ENCODE measurements around the gene CCDC192.
"Not testable (repeated sequence)": the region's sequence is repeated elsewhere in the genome, so short reads cannot be mapped to it uniquely, and the experiment has no call there.

CCDC192 gene

DNA sequence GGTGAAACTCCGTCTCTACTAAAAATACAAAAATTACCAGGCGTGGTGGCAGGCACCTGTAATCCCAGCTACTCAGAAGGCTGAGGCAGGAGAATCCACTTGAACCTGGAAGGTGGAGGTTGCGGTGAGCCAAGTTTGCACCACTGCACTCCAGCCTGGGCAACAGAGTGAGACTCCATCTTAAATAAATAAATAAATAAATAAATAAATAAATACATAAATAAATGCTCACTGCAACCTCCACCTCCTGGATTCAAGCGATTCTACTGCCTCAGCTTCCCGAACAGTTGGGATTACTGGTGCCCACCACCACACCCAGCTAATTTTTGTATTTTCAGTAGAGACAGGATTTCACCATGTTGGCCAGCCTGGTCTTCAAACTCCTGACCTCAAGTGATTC, 144.4 kb downstream of the CCDC192 start:
- DNase-seq (ENCODE audit: low read depth) = not testable (repeated sequence)

DNA sequence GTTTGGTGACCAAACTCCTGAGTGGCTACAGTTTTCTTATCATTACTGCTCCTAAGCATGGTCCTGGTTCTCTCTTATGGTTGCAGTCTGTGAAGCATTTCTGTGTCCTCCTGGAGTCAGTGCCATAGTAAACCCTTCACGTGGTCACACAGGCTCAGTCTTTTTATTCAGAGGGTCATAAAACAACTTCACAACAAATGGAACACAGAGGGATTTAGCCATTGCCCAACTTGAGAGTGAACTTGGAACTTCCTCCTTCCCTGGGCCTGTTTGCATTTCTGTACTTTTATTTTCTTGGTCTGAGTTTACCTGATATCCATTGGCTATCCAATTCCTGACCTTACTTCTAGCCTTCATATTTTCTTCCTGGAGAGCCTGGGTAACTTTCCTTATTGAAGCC, 144.9 kb downstream of the CCDC192 start:
- DNase-seq (ENCODE audit: low read depth) = no peak

DNA sequence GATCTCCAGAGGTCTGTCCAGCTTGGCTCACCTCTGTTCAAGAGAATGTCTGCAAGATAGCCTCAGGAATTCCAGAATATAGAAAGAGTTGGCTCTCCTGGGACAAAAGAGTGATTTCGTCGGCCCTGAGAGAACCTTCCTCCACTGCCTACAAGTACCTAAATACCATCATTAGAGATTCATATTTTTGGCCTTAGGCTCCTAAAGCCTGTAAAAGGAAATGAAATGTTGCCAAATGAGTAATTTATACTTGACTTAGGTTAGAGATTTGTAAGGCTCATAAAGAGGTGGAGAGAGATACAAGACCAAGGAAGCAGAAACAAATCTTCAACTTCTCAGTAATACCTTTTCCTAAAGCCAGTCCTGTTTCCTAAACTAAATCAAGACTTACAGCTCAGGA, 146.2 kb downstream of the CCDC192 start:
- no peak for DNase-seq (ENCODE audit: low read depth)

DNA sequence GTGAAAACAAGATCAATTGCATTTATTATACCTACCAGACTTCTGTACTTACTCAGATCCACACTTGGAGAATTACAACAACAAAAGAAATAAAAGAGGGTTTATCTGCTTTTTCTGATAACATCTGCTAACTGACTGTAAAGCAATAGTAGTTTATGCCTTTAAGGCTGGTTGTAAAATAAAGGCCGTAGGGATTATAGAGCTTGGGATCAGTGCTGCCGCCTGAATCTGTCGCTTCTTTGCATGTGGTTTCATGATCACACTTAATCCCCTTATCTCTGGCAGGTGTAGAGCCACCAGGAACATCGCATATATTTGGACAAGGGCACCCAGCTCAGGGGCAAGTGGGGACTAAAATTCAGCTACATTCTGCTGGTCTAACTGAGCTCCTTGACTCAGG, 146.7 kb downstream of the CCDC192 start:
- DNase-seq (ENCODE audit: low read depth) = no peak

DNA sequence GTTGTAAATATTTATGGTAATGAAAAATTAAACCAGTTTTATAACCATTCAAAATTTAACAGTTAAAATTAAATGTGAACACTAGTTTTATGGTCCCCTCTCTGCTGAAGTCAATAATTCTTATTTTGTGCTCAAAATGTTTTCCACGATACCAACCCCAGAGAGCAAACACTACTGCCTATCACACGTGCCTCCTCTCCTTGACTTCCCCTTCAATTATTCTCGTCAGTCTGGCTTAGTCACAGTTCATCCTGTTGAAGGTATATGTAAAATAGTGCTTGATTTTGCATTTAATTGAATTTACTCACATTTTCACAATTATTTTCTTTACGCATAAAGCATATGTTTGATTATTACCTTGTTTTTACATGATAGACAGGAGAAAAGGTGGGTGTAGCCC, 148.8 kb downstream of the CCDC192 start:
- no peak for DNase-seq (ENCODE audit: low read depth)

DNA sequence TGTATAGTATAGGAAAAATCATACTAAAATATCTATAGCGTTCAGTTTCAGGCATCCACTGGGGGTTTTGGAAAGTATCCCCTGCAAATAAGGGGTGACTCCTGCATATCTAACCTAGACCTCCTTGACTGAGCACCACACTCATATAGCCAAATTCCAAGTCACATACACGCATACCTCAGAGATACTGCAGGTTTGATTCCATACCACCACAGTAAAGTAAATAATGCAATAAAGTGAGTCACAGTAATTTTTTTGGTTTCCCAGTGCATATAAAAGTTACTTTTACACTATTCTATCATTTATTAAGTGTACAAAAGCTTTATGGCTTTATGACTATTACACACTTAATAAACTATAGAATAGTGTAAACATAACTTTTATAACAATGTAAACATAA, 151.3 kb downstream of the CCDC192 start:
- no peak for DNase-seq (ENCODE audit: low read depth)

DNA sequence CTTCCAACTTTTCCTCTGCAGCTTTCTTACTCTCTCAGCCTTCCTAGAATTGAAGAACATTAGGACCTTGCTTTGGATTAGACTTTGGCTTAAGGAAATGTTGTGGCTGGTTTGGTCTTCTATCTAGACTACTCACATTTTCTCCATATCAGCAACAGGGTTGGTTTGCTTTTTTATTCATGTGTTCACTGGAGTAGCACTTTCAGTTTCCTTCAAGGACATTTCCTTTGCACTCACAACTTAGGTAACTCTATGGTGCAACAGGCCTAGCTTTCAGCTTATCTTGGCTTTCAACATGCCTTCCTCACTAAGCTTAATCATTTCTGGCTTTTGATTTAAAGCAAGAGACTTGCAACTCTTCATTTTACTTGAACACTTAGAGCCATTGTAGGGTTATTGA, 153.1 kb downstream of the CCDC192 start:
- DNase-seq (ENCODE audit: low read depth) = no peak

DNA sequence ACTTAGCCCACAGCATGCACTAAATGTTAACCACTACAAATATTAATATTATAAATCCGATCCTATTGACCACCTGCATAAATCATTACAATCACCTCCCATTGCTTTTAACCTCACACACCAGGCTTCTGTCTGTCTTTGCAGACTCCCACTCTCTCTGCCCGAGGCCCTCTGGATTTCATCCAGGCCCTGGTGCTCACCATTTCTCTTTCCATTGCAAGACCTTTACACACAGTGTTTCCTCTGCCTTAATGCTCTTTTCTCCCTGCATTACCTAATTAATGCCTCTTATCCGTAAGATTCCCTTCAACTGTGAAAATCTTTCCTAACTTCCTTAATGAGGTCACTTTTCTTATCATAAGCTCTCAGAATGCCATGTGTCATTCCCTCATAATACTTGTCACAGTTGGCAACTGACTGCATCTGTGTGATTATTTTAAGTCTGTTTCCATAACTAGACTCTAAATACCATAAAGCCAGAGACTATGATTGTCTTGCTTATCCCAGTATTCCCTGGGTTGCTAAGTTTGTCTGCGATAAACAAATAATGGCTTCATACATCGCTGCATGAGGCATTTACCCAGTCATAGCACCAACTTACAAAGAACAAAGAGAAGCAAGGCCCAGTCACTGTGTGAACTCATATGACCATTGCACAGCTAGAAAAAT, 155.1 kb downstream of the CCDC192 start:
- no peak for DNase-seq (ENCODE audit: low read depth)

DNA sequence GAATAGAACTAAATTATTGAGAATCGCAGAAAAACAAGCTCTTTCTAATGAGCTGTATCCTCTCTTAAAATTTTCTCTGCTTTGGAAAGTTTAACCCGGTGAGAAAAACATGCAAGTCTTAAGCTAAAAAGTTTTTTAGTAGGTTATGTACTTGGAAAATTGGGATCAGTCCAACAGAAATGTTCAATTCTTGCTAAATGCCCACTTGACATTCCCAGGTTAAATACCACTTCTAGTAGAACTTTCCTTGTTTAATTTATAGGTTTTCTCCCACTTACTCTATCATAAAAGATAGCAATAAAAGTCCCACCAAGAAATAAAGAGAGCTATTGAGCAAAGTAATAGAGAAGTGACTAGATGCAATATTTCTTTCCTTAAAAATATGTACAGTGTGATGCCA, 157.1 kb downstream of the CCDC192 start:
- no peak for DNase-seq (ENCODE audit: low read depth)

DNA sequence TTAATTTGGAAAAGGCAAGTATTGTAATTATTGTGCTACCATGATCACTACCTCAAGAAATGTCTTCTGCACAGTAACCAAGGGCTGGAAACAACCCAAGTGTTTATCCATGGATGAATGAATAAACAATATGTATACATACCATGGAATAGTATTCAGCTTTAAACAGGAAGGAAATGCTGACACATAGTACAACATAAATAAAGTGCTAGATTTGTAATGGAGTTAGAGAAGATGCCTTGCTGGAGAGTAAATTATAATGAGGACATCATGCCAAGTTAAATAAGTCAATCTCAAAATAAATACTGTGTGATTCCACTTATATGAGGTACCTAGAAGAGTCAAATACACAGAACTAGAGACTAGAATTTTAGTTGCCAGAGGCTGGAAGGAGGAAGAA, 160.0 kb downstream of the CCDC192 start:
- DNase-seq (ENCODE audit: low read depth) = no peak

DNA sequence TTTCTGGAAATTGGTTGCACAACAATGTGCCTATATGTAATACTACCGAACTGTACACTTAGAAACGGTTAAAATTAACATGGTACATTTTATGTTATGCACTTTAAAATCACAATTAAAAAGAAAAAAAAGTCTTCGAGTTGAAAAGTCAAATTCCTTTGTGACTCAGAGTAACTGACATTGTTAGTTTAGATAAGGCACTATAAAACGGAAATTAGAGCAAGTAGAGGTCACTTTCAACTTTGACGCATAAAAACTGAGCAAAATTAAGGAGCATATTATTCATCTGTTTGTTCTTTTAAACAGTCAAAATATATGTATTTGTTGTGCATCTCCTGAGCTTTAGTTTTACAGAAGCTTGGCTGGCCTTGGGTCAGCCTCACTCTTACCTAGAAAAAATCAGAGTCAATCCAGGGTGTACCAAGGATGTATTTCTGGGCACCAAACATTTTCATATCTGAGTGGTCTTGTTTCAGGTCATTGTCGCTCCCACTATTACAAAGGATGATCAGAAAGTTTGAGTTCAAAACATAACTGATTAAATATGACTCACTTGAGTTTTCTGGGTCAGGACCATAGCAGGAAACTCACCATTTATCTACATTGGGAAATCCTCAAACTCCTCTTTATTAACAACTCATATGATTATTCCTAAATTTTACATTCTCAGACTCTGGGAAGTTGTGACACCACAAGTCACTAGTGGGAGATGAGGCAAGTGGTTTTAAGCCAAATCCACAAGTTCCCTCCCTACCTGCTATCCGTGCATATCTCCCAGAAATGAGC, 160.6 kb downstream of the CCDC192 start:
- no peak for DNase-seq (ENCODE audit: low read depth)

DNA sequence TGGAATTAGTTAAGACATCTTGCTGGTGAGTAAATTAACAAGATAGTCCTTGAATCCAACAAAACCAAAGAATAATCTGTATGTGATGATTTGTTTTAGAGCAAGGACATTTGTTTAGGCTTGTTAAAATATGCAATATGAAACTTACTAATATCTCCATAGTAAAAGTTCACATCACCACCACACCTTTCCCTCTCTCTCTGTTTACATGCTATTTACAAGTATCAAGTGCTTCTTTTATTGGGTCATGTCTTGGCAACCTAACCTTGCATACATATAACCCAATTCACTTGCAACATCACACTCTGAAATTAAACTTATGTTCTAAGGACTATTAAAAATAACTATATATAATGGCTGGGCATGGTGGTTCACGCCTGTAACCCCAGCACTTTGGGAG, 161.3 kb downstream of the CCDC192 start:
- DNase-seq (ENCODE audit: low read depth) = no peak

DNA sequence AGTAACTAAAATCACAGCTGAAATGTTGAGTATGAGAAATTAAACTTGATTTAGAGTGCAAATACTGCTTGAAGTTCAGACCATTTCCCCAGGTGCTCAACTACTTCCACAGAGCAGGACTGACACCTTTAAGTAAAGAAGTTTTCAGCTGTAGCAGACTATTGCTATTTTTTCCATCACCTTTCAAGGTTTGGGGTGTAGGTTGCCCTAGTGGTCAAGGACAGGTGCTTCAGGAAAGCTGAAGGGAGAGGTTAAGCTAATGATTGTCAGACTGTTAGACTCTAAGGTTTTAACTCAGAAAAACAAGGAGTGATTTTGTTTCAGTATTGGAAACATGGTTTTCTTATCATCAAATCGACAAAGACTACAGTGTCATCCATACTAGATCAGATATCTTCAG, 162.1 kb downstream of the CCDC192 start:
- DNase-seq (ENCODE audit: low read depth) = no peak

DNA sequence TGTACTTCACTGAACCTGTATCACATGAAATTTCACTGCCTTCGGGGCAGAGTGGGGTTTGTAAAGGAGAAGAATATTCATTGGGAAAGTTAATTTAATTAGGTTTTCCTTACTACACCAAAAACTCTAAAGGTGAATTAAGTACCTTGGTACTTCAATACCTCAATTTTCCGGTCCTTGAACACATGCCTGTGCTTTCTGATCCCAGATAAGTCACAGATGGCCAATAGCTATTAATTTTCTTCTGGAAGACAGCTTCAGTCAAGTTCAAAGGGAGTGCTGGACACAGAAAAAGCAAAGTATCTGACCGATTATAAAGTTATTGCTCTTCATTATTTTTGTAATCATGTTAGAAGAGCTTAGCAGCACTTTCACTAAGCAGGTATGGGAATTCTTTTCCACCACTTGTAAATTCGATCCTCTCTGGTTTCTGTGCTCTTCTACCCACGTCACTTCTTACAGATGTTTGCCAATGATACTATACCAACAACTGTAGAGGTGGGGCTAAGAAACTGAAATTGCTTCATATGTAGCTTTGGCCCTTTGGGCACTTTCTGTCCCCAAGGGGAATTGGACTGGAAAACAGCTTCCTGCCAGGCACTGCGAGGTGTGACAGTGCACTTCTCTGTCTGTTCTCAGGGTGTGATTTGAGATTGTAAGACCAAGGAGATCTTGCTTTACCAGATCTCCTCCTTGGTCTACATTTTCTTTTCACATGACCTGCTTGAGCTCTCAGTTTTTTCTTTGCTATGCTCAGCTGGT, 164.0 kb downstream of the CCDC192 start:
- no peak for DNase-seq (ENCODE audit: low read depth)

DNA sequence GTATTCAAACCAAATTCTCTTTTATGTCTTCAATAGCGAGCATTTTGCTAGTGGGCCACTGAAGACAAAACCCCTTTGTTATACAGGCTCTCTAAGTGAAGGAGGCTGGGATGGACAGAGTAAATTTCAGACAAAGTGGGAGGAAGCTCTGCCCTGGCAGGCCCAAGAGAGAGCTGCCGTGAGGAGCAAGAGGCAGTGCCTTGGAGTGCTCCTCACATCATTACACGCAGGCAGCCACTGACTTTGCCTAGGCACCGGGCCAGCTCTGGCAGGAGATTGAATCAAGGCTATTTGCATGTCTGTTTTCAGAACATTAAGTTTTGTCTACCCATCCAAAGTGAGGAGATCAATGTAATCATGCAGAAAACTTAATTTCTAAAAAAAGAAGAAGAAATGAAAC, 167.7 kb downstream of the CCDC192 start:
- DNase-seq (ENCODE audit: low read depth) = no peak

DNA sequence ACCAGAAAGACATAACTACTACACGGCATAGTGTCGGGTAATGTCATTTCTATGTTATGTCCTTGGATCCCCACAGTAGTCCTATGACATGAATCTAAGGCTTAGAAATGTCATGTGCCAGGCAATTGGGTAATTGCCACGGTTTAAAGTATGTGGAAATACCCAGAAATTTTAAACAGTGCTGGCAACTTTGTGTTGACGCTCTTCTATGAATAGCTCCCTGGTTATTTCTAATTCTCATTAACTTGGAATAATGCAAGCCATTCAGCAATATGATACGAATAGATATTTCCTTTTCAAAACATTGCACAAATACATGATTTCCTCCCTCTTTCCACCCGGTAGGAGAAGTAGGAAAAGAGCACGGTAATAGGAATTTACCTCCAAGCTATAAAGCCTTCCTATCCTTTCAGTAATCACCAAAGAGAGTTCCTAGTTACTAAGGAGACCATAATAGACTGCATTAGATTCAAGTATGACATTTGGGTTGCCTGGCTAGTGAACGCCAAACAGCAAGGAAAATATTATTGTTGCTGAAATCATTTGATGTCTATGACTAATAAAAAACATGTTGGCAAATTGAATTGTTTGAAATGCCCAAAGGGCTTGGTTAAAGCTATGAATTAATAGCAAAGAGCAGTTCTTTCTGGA, 168.4 kb downstream of the CCDC192 start:
- DNase-seq (ENCODE audit: low read depth) = no peak

DNA sequence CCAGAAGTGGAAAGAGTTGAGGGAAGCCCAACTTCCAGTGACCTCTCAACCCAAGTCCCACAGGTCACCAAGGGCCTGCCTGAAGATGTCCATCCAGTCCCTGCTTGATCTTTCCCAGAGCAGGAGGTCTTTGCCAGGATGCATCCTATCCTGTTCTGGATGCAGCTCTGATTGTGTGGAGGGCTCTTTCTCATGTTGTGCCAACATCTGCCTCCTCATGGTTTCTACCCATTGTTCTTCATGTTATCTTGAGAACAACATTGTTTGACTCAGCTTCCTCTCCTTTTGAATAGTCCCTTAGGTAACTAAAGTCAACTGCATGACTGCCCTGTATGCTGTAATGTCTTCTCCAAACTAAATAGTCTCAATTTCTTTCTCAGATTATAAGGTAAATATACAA, 169.3 kb downstream of the CCDC192 start:
- no peak for DNase-seq (ENCODE audit: low read depth)

DNA sequence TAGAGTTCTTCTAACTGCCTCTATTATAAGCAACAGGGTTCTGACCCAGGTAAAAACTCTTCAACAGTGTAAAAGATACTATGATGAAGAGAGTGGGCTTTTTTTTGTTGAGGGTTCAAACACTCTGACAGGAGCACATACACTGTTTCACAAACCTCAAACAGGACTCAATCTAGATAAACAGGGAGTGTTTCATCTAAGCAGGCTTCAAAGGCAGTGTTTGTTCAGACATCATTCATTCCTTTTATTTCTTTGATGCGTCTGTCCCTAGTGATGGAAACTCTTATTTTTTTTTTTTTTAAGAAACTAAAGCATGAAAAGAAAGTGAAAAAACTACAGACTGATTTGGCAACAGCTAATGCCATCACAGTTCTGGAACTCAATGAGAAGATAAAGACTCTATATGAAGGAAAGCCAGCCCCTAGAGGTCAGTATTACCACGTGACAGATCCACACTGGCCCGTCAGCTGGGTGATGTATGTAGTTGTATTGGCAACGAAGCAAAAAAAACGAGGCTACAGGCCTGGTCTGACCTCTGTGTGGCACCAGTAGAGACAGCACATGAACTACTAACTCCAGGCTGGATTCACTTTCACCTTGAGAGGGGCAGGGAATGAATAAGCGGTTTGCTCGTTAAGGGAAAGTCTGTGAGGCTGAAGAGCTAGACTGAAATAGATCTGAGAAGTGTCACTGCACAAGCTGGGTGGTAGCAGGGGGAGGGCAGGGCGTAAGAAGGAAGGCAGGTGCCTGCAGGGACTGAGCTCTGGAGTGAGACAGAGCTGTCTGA, 172.2 kb downstream of the CCDC192 start:
- no peak for DNase-seq (ENCODE audit: low read depth)

DNA sequence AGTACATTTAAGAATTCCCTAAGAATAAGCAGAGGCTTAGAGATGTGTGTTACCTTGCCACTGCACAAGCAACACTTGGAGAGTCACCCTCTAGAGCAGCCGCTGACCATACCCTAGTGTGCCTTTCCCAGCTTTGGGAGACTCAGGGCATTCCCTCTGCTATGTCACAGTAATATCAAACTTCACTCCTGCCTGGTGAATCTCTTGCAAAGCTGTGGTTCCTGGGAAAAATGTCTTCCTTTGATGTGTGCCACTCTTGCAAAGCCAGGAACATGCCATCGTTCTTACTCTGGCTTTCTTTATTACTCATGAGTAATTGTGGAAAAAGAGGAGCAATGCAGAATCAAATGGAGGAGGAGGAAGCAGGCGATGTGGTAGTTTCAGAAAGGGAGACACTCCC, 173.2 kb downstream of the CCDC192 start:
- DNase-seq (ENCODE audit: low read depth) = no peak

DNA sequence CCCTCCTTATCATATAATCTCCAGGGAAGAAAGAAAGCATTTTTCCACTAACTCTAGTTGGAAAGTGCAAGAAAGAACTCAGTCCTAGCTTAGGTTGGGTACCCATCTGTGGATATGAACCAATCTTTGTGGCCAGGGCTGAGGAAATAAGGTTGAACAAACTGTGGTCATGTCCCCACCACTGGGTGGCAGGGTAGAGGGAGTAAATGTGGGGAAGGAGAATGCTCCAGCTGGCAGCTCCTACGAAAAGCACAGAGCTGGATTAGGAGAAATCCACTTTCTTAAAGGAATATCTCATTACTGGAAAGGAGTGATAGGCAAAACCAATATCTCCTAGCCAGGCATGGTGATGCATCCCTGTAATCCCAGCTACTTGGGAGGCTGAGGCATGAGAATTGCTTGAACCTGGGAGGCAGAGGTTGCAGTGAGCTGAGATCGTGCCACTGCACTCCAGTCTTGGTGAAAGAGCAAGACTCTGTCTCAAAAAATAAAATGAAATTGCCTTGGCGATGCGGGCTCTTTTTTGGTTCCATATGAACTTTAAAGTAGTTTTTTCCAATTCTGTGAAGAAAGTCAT, 175.1 kb downstream of the CCDC192 start:
- DNase-seq (ENCODE audit: low read depth) = no peak

DNA sequence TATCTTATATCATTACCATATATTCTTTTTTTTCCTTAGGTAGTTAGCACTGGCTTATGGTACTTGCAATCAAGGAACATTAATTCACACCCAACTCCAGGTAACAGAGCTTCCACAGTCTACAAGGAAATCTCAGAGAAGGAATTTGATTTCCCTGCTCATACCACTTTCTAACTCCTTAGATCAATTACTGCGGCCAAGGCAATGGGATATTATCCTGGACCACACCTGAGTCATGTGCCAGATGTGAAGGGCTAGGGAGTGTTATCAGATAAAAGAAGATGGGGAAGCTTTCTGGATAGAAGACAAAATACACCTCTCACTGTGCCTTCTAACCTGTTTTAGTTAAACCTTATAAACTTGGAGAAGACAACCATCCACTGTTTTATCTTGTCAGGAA, 181.2 kb downstream of the CCDC192 start:
- no peak for DNase-seq (ENCODE audit: low read depth)

Data from activated T-cell treated with anti-CD3 and anti-CD28 coated beads for 48 hours (primary cell).